ENCODE data around the gene RABGAP1L.

DNA sequence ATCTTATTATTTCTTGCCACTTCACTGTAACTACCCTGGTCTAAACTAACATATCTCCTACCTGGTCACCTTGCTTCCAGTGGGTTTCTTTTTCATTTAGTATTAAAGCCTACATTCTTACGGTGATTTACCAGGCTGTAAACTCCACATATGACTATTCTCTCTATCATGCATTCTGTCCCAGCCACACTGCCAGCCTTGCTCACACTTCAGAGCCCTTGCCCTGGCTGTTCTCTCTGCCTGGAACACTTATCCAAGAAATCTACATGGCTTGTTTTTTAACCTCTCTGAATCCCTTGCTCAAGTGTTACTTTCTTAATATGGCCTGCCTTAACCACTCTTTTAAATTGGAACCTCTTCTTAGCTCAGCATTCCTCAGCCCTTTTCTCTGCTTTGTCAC is 501.2 kb downstream of the RABGAP1L start:
- TF ChIP-seq, protein P1, sequence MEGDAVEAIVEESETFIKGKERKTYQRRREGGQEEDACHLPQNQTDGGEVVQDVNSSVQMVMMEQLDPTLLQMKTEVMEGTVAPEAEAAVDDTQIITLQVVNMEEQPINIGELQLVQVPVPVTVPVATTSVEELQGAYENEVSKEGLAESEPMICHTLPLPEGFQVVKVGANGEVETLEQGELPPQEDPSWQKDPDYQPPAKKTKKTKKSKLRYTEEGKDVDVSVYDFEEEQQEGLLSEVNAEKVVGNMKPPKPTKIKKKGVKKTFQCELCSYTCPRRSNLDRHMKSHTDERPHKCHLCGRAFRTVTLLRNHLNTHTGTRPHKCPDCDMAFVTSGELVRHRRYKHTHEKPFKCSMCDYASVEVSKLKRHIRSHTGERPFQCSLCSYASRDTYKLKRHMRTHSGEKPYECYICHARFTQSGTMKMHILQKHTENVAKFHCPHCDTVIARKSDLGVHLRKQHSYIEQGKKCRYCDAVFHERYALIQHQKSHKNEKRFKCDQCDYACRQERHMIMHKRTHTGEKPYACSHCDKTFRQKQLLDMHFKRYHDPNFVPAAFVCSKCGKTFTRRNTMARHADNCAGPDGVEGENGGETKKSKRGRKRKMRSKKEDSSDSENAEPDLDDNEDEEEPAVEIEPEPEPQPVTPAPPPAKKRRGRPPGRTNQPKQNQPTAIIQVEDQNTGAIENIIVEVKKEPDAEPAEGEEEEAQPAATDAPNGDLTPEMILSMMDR (conservative IDR thresholded peaks at IDR 0.05) = no peak
- TF ChIP-seq ZFX (IDR thresholded peaks at IDR 0.05) = no peak

Measured in C4-2B (cell line).